HCT116 (cell line): ENCODE measurements around the gene DCN. TPM values are rescaled to one million over a fixed set of nuclear protein-coding genes. Genes with fewer than 3 reads are reported as not detected.

ENCODE experiments used
- ATAC-seq: fragments of 200-7000 bp; cut with Tn5 transposase; 2 replicates; pipeline ENCODE4 v1.9.1; 2020; ENCODE audit warnings: mild to moderate bottlenecking, moderate library complexity
- BruUV-seq: library from RNA; stranded (reverse); fragments of 400-500 nt; replicated peaks from 2 replicates; lab custom pipeline; 2021; lab: Mats Ljungman, UMichigan
- CTCF ChIA-PET: fragments of 300-600 bp; sonication (Branson Sonifier 250); formaldehyde crosslinking; loops from one replicate; lab custom pipeline; 2021; ENCODE audit warnings: antibody characterized with exemption; lab: Charles Lee
- POLR2A ChIA-PET: fragments of 300-600, 350-600 bp; sonication (Branson Sonifier 250); formaldehyde crosslinking; loops from one replicate; lab custom pipeline; 2021; ENCODE audit warnings: antibody characterized with exemption; lab: Charles Lee
- RAD21 ChIA-PET, 2 experiments: fragments of 300-600 bp; sonication (Branson Sonifier 250); formaldehyde crosslinking; loops; one replicate each; lab custom pipeline; 2023; ENCODE audit warnings: low total read pairs in 2 of 2; ENCODE audit not compliant: uncharacterized antibody in 2 of 2, unreplicated experiment in 2 of 2, low non-redundant PET in 1 of 2; lab: Charles Lee
- DNase-seq: peaks from one replicate; pipeline ENCODE4 v3.0.0-alpha.2; 2010; ENCODE audit warnings: low read depth, low spot score
- H2AFZ ChIP-seq: fragments of 200-600 bp; shearing (Covaris generic), sonication (generic); 2 replicates; pipeline ENCODE4 v1.6.1; 2017; ENCODE audit warnings: low read depth, mixed run types, mixed read lengths, antibody characterized with exemption, low read length; ENCODE audit not compliant: poor library complexity, severe bottlenecking
- H3K27ac ChIP-seq: 2 replicates; pipeline ENCODE4 v1.5.1; 2012; ENCODE audit warnings: low read depth, low read length
- H3K27me3 ChIP-seq: fragments of 200-600 bp; sonication (generic); 2 replicates; pipeline ENCODE4 v1.6.1; 2016; ENCODE audit warnings: mixed run types, low read length, mixed read lengths; ENCODE audit not compliant: insufficient read depth
- H3K36me3 ChIP-seq, 2 experiments: fragments of 200-500 bp in 1 of 2; fragments of 200-600 bp in 1 of 2; sonication (Bioruptor generic) in 1 of 2; sonication (generic) in 1 of 2; 2 replicates each; pipeline versions ENCODE4 v1.5.1 to v1.6.1; 2014 to 2016; ENCODE audit warnings: low read length in 2 of 2, inconsistent platforms in 1 of 2, mixed read lengths in 1 of 2, mixed run types in 1 of 2; ENCODE audit not compliant: insufficient read depth in 2 of 2, control insufficient read depth in 1 of 2
- H3K4me1 ChIP-seq, 2 experiments: fragments of 200-600 bp in 1 of 2; sonication (generic) in 1 of 2; 2 replicates each; pipeline versions ENCODE4 v1.5.1 to v1.6.1; 2012 to 2017; ENCODE audit warnings: low read length in 2 of 2, inconsistent platforms in 1 of 2, mild to moderate bottlenecking in 1 of 2, mixed read lengths in 1 of 2, mixed run types in 1 of 2, moderate library complexity in 1 of 2; ENCODE audit not compliant: insufficient read depth in 2 of 2, control insufficient read depth in 1 of 2
- H3K4me2 ChIP-seq: fragments of 200-600 bp; sonication (generic); 2 replicates; pipeline ENCODE4 v1.6.1; 2017; ENCODE audit warnings: mixed run types, low read length, mixed read lengths
- H3K4me3 ChIP-seq, 2 experiments: fragments of 200-600 bp in 1 of 2; sonication (generic) in 1 of 2; replicated peaks in 1 of 2; 2 replicates each; pipeline ENCODE4 v1.5.1; 2011 to 2016; ENCODE audit warnings: low read length in 2 of 2, control low read depth in 1 of 2, low read depth in 1 of 2, mild to moderate bottlenecking in 1 of 2, mixed read lengths in 1 of 2, mixed run types in 1 of 2
- H3K79me2 ChIP-seq: fragments of 200-600 bp; sonication (generic); 2 replicates; pipeline ENCODE4 v1.6.1; 2017; ENCODE audit warnings: mild to moderate bottlenecking, mixed run types, low read length, moderate library complexity, mixed read lengths; ENCODE audit not compliant: insufficient read depth
- H3K9ac ChIP-seq: fragments of 200-600 bp; sonication (generic); 2 replicates; pipeline ENCODE4 v1.6.1; 2016; ENCODE audit warnings: low read length, mixed read lengths
- H3K9me2 ChIP-seq: fragments of 200-600 bp; sonication (generic), shearing (Covaris generic); 2 replicates; pipeline ENCODE4 v1.6.1; 2017; ENCODE audit warnings: mixed run types, mild to moderate bottlenecking, moderate library complexity; ENCODE audit not compliant: insufficient read depth
- H3K9me3 ChIP-seq, 2 experiments: fragments of 200-500 bp in 1 of 2; fragments of 200-600 bp in 1 of 2; sonication (Bioruptor generic) in 1 of 2; sonication (generic) in 1 of 2; 2 replicates each; pipeline ENCODE4 v1.6.1; 2014 to 2017; ENCODE audit warnings: low read length in 2 of 2, mixed read lengths in 2 of 2, inconsistent platforms in 1 of 2, low read depth in 1 of 2, mild to moderate bottlenecking in 1 of 2, mixed run types in 1 of 2, moderate library complexity in 1 of 2; ENCODE audit not compliant: control insufficient read depth in 1 of 2, insufficient read depth in 1 of 2
- H4K20me1 ChIP-seq: fragments of 200-600 bp; sonication (generic), shearing (Covaris generic); 2 replicates; pipeline ENCODE4 v1.6.1; 2017; ENCODE audit warnings: mixed run types, mild to moderate bottlenecking, moderate library complexity; ENCODE audit not compliant: insufficient read depth
- CBX3 ChIP-seq: IDR thresholded peaks from 2 replicates; pipeline ENCODE4 v1.6.1; 2012; ENCODE audit warnings: low read depth
- EGR1 ChIP-seq: IDR thresholded peaks from 2 replicates; pipeline ENCODE4 v1.6.1; 2012; ENCODE audit warnings: low read depth
- EZH2 ChIP-seq: fragments of 200-600 bp; sonication (generic); IDR thresholded peaks from 2 replicates; pipeline ENCODE4 v1.6.1; 2017; ENCODE audit warnings: antibody characterized with exemption, mixed run types
- FOSL1 ChIP-seq: IDR thresholded peaks from 2 replicates; pipeline ENCODE4 v1.6.1; 2012; ENCODE audit warnings: low read depth
- JUND ChIP-seq: IDR thresholded peaks from 2 replicates; pipeline ENCODE4 v1.6.1; 2012
- MAX ChIP-seq: IDR thresholded peaks from 2 replicates; pipeline ENCODE4 v1.6.1; 2012
- POLR2A ChIP-seq: IDR thresholded peaks from 2 replicates; pipeline ENCODE4 v1.7.0; 2011; ENCODE audit warnings: borderline replicate concordance; ENCODE audit not compliant: insufficient read depth, insufficient read length; ENCODE audit errors: extremely low read depth
- POLR2AphosphoS5 ChIP-seq: IDR thresholded peaks from 2 replicates; pipeline ENCODE4 v1.6.1; 2011; ENCODE audit warnings: mild to moderate bottlenecking, low read depth, low read length, moderate library complexity
- RAD21 ChIP-seq: IDR thresholded peaks from 2 replicates; pipeline ENCODE4 v1.6.1; 2012; ENCODE audit warnings: low read depth, mild to moderate bottlenecking
- REST ChIP-seq: IDR thresholded peaks from 2 replicates; pipeline ENCODE4 v1.6.1; 2012; ENCODE audit warnings: low read depth
- SIN3A ChIP-seq: IDR thresholded peaks from 2 replicates; pipeline ENCODE4 v1.6.1; 2012; ENCODE audit warnings: low read depth
- SP1 ChIP-seq: IDR thresholded peaks from 2 replicates; pipeline ENCODE4 v1.6.1; 2012; ENCODE audit warnings: low read depth
- SRF ChIP-seq: IDR thresholded peaks from 2 replicates; pipeline ENCODE4 v1.6.1; 2012; ENCODE audit warnings: low read depth
- TCF7L2 ChIP-seq: IDR thresholded peaks from 2 replicates; pipeline ENCODE4 v1.7.0; 2011; ENCODE audit warnings: borderline replicate concordance, inconsistent platforms; ENCODE audit not compliant: insufficient read depth, insufficient read length; ENCODE audit errors: extremely low read depth
- YY1 ChIP-seq: IDR thresholded peaks from 2 replicates; pipeline ENCODE4 v1.6.1; 2011; ENCODE audit warnings: low read length, low read depth, moderate library complexity, mild to moderate bottlenecking; ENCODE audit not compliant: insufficient replicate concordance; ENCODE audit errors: extremely low read depth
- ZBTB33 ChIP-seq: IDR thresholded peaks from 2 replicates; pipeline ENCODE4 v1.6.1; 2011; ENCODE audit warnings: mild to moderate bottlenecking, low read length, moderate library complexity; ENCODE audit not compliant: insufficient replicate concordance; ENCODE audit errors: extremely low read depth
- ZNF274 ChIP-seq: fragments of 200-500 bp; sonication (Bioruptor generic); IDR thresholded peaks from 2 replicates; pipeline ENCODE4 v1.6.1; 2014; ENCODE audit warnings: mild to moderate bottlenecking, low read depth, low read length, inconsistent platforms
- intact Hi-C: fragments of 100-400 bp; cut with micrococcal nuclease; formaldehyde crosslinking; loops from 2 replicates; pipeline ENCODE4 v1.10.0; 2022
- total RNA-seq: library from RNA; stranded (reverse); gene quantifications from one replicate; pipeline ENCODE4 v1.2.1, GENCODE V29; 2021; ENCODE audit not compliant: unreplicated experiment

Gene DCN
- total RNA-seq, 1 experiment from 2014 or later = 3.6 TPM

- ChIA-PET RAD21 (no interaction called here), CTCF (no interaction called here), POLR2A (no interaction called here)
- H3K9me2 ChIP-seq = 0 out of 2 replicates have a peak, but pooled peaks cover 3% of the 10 kb centered on the region
- H3K27ac ChIP-seq = no peak overlapping the region
- no peak overlapping the region for H3K9ac ChIP-seq
- H3K27me3 ChIP-seq = no peaks in the 10 kb centered on the region
- no peak overlapping the region for H2AFZ ChIP-seq
- intact Hi-C loops = no loop called here
- H3K9me3 ChIP-seq = no peaks in the 10 kb centered on the region
- no TSS peak for BruUV-seq
- ATAC-seq = no peak
- H3K4me2 ChIP-seq = no peak overlapping the region
- TF ChIP-seq TCF7L2 (no peak), POLR2AphosphoS5 (no peak), EGR1 (no peak), YY1 (no peak), CBX3 (no peak), RAD21 (no peak), MAX (no peak), POLR2A (no peak), ZNF274 (no peak), EZH2 (no peak), SRF (no peak)
- DNase-seq = no peak
- no peaks in the 10 kb centered on the region for H3K36me3 ChIP-seq
- H4K20me1 ChIP-seq = no peaks in the 10 kb centered on the region
- no peaks in the 10 kb centered on the region for H3K4me1 ChIP-seq
- H3K79me2 ChIP-seq = no peaks in the 10 kb centered on the region
- H3K4me3 ChIP-seq = no peak overlapping the region
These were observed 36.9 kb upstream of the DCN start for GRCh38 chr12:91219511-91219910.

GRCh38 chr12:91216871-91217270 lies 34.3 kb upstream of the DCN start:
- DNase-seq (no peak), ATAC-seq (no peak)
- Histone ChIP-seq H3K79me2 (no peaks in the 10 kb centered on the region), H3K9me3 (no peaks in the 10 kb centered on the region), H2AFZ (no peak overlapping the region), H3K27ac (no peak overlapping the region), H3K36me3 (no peaks in the 10 kb centered on the region), H3K27me3 (no peaks in the 10 kb centered on the region), H3K4me1 (no peaks in the 10 kb centered on the region), H3K4me2 (no peak overlapping the region)
- CTCF ChIA-PET = no interaction called here
- intact Hi-C loops = no loop called here
- BruUV-seq = no TSS peak
- POLR2A ChIA-PET = no interaction called here
- RAD21 ChIA-PET = no interaction called here
- TF ChIP-seq SP1 (no peak), REST (no peak), JUND (no peak), FOSL1 (no peak), EGR1 (no peak), ZBTB33 (no peak), SIN3A (no peak), POLR2A (no peak), ZNF274 (no peak), SRF (no peak)
- TF ChIP-seq, all 23 proteins: peak for 0
- no peak overlapping the region for H3K9ac ChIP-seq
- H4K20me1 ChIP-seq = no peaks in the 10 kb centered on the region
- H3K4me3 ChIP-seq = no peak overlapping the region
- H3K9me2 ChIP-seq = 0 out of 2 replicates have a peak, but pooled peaks cover 3% of the 10 kb centered on the region
